HL-60 (cell line): ENCODE results near the gene ITGB5.

Experiments
- POLR2AphosphoS5 ChIP-seq: IDR thresholded peaks from 2 replicates; pipeline ENCODE4 v1.6.1; 2012; ENCODE audit warnings: low read depth
- TF ChIP-seq, protein P1 (sequence below): IDR thresholded peaks from one replicate; pipeline ENCODE4 v1.5.1; 2011; ENCODE audit warnings: low read length, control low read depth, inconsistent platforms; ENCODE audit not compliant: insufficient read depth
- TF ChIP-seq, protein P2 (sequence below): IDR thresholded peaks from 2 replicates; pipeline ENCODE4 v1.6.1; 2012; ENCODE audit warnings: low read depth; ENCODE audit not compliant: insufficient replicate concordance

DNA sequence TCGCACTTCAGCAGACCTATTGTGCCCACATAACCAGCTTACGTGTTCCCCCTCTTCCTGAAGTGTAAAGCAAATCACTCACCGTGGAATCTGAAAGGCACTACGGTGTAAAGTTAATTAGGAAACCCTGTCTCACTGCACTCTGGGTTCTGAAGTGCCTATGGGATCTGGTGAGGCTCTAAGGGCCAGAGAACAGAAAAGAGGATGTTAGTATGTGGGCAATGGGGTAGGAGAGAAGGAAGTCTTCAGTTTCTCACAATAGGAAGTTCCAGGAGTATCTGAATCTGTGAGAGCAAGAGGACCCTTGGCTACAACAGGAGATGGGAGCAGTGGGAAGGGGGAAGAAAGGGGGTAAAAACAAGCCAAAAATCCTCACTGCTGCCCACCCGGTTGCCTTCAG lies 71.4 kb downstream of the ITGB5 start:
- TF ChIP-seq, protein P1, sequence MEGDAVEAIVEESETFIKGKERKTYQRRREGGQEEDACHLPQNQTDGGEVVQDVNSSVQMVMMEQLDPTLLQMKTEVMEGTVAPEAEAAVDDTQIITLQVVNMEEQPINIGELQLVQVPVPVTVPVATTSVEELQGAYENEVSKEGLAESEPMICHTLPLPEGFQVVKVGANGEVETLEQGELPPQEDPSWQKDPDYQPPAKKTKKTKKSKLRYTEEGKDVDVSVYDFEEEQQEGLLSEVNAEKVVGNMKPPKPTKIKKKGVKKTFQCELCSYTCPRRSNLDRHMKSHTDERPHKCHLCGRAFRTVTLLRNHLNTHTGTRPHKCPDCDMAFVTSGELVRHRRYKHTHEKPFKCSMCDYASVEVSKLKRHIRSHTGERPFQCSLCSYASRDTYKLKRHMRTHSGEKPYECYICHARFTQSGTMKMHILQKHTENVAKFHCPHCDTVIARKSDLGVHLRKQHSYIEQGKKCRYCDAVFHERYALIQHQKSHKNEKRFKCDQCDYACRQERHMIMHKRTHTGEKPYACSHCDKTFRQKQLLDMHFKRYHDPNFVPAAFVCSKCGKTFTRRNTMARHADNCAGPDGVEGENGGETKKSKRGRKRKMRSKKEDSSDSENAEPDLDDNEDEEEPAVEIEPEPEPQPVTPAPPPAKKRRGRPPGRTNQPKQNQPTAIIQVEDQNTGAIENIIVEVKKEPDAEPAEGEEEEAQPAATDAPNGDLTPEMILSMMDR = no peak
- TF ChIP-seq POLR2AphosphoS5 = no peak
- TF ChIP-seq, protein P2, sequence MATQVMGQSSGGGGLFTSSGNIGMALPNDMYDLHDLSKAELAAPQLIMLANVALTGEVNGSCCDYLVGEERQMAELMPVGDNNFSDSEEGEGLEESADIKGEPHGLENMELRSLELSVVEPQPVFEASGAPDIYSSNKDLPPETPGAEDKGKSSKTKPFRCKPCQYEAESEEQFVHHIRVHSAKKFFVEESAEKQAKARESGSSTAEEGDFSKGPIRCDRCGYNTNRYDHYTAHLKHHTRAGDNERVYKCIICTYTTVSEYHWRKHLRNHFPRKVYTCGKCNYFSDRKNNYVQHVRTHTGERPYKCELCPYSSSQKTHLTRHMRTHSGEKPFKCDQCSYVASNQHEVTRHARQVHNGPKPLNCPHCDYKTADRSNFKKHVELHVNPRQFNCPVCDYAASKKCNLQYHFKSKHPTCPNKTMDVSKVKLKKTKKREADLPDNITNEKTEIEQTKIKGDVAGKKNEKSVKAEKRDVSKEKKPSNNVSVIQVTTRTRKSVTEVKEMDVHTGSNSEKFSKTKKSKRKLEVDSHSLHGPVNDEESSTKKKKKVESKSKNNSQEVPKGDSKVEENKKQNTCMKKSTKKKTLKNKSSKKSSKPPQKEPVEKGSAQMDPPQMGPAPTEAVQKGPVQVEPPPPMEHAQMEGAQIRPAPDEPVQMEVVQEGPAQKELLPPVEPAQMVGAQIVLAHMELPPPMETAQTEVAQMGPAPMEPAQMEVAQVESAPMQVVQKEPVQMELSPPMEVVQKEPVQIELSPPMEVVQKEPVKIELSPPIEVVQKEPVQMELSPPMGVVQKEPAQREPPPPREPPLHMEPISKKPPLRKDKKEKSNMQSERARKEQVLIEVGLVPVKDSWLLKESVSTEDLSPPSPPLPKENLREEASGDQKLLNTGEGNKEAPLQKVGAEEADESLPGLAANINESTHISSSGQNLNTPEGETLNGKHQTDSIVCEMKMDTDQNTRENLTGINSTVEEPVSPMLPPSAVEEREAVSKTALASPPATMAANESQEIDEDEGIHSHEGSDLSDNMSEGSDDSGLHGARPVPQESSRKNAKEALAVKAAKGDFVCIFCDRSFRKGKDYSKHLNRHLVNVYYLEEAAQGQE = no peak
